SU-DHL-6 (cell line): ENCODE measurements around the gene UQCC5.

Experiments
- CTCF ChIP-seq: fragments of 200-600 bp; sonication (generic); IDR thresholded peaks from one replicate; pipeline ENCODE4 v1.5.1; 2017; ENCODE audit warnings: antibody characterized with exemption, mild to moderate bottlenecking, low read length, moderate library complexity; ENCODE audit not compliant: insufficient read depth, poor library complexity, severe bottlenecking
- EZH2phosphoT487 ChIP-seq: fragments of 200-600 bp; sonication (generic), shearing (Covaris generic); conservative IDR thresholded peaks from 2 replicates; pipeline ENCODE4 v1.6.1; 2018; ENCODE audit warnings: mild to moderate bottlenecking, antibody characterized with exemption, low read length, moderate library complexity, mixed read lengths

DNA sequence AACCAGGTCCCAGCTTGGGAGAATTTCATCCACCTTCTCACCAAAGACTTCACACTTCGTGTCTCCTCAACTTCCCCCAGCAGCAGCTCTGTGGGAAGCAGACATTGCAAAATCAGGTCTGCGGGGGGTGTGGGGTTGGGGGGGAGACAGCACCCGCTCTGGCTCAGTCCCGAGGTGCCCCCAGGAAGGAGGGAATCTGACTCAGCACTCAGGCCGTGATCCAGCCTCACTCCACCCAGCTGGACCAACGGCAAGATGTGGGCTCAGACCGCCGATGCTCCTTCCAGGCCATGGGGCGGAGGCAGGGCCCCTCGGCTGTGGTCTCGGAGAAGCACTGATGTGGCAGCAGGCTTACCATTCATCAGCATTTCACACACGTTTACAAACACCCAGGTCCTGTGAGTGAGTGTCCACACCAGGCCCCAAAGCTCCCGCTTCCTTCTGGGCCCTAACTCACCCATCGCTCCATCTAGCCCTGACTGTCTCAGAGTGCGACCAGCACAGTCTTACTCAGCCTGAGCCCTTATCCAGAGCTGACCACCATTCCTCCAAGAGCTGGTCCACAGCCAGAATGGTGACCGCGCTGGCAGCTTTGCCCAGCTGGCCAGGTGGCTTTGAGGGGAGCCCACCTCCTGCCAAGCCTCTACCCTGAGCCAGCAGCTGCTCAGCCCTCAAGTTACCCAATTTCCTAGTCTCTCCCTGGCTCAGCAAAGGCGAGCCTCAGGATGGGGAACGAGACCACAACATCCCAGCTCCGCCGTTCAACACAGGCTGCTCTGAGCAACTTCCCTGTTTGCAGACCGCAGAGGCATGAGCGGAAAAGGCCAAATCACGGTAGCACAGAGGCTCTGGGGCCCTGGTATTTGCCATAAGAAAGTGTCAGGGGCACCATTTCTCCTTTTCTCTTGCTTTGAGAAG, 38.0 kb upstream of the UQCC5 start:
- TF ChIP-seq CTCF: no peak
- no peak for TF ChIP-seq EZH2phosphoT487
